HepG2 (cell line): ENCODE data around the gene VPS37B. TPM values are rescaled to one million over a fixed set of nuclear protein-coding genes. Genes with fewer than 3 reads are reported as not detected.

Experiments used
- ATF3 ChIP-seq: sonication (generic); formaldehyde crosslinking; IDR thresholded peaks from 2 replicates; pipeline ENCODE4 v1.4.0; 2020; ENCODE audit warnings: missing genetic modification reagents
- GATAD2A ChIP-seq: IDR thresholded peaks from 2 replicates; pipeline ENCODE4 v1.6.1; 2016
- HIC2 ChIP-seq: sonication (generic); formaldehyde crosslinking; IDR thresholded peaks from 2 replicates; pipeline ENCODE4 v1.9.0; 2022; ENCODE audit warnings: low read depth, missing genetic modification reagents
- LCORL ChIP-seq, 2 experiments: fragments of 450-650 bp in 1 of 2; sonication (generic) in 1 of 2; formaldehyde crosslinking in 1 of 2; IDR thresholded peaks; 2 replicates each; pipeline versions ENCODE4 v1.5.0 to v1.6.1; 2017 to 2020; ENCODE audit warnings: antibody characterized with exemption in 1 of 2, missing genetic modification reagents in 1 of 2
- MTA1 ChIP-seq: sonication (generic); formaldehyde crosslinking; IDR thresholded peaks from 2 replicates; pipeline ENCODE4 v1.4.0; 2020; ENCODE audit warnings: missing genetic modification reagents, mild to moderate bottlenecking, borderline replicate concordance
- NFE2 ChIP-seq: sonication (generic); formaldehyde crosslinking; IDR thresholded peaks from 2 replicates; pipeline ENCODE4 v1.4.0; 2020; ENCODE audit warnings: missing genetic modification reagents
- NRL ChIP-seq: sonication (generic); formaldehyde crosslinking; IDR thresholded peaks from 2 replicates; pipeline ENCODE4 v1.5.0; 2020; ENCODE audit warnings: missing genetic modification reagents, mild to moderate bottlenecking, moderate library complexity, borderline replicate concordance
- POLR2G ChIP-seq: fragments of 200-400 bp; formaldehyde crosslinking; IDR thresholded peaks from 2 replicates; pipeline ENCODE4 v1.6.1; 2018; ENCODE audit warnings: mild to moderate bottlenecking, low read depth, low read length, moderate library complexity
- XRCC5 ChIP-seq: fragments of 200-400 bp; formaldehyde crosslinking; optimal IDR thresholded peaks from 2 replicates; pipeline ENCODE3; 2017; ENCODE audit warnings: mild to moderate bottlenecking, low read length
- ZBTB21 ChIP-seq: sonication (generic); formaldehyde crosslinking; IDR thresholded peaks from 2 replicates; pipeline ENCODE4 v1.4.0; 2020; ENCODE audit warnings: missing genetic modification reagents
- ZKSCAN1 ChIP-seq: fragments of 150-350 bp; IDR thresholded peaks from 2 replicates; pipeline ENCODE4 v1.6.1; 2014; ENCODE audit warnings: low read length
- ZNF121 ChIP-seq: sonication (generic); formaldehyde crosslinking; IDR thresholded peaks from 2 replicates; pipeline ENCODE4 v1.5.0; 2020; ENCODE audit warnings: mild to moderate bottlenecking, missing genetic modification reagents
- ZNF333 ChIP-seq: sonication (generic); formaldehyde crosslinking; IDR thresholded peaks from 2 replicates; pipeline ENCODE4 v1.4.0; 2020; ENCODE audit warnings: mild to moderate bottlenecking, missing genetic modification reagents, borderline replicate concordance
- ZNF33B ChIP-seq: sonication (generic); formaldehyde crosslinking; IDR thresholded peaks from 2 replicates; pipeline ENCODE4 v1.5.1; 2020; ENCODE audit warnings: mild to moderate bottlenecking, missing genetic modification reagents
- ZNF501 ChIP-seq: sonication (generic); formaldehyde crosslinking; IDR thresholded peaks from 2 replicates; pipeline ENCODE4 v1.5.1; 2020; ENCODE audit warnings: mild to moderate bottlenecking, moderate library complexity, missing genetic modification reagents
- ZNF605 ChIP-seq: sonication (generic); formaldehyde crosslinking; IDR thresholded peaks from 2 replicates; pipeline ENCODE4 v1.8.0; 2022; ENCODE audit warnings: mild to moderate bottlenecking, missing genetic modification reagents
- ZNF639 ChIP-seq: conservative IDR thresholded peaks from 2 replicates; pipeline ENCODE4 v1.6.1; 2018; ENCODE audit warnings: missing genetic modification reagents
- ZNF660 ChIP-seq: sonication (generic); formaldehyde crosslinking; IDR thresholded peaks from 2 replicates; pipeline ENCODE4 v1.5.1; 2020; ENCODE audit warnings: mild to moderate bottlenecking, low read depth, missing genetic modification reagents, borderline replicate concordance
- ZNF703 ChIP-seq: sonication (generic); formaldehyde crosslinking; IDR thresholded peaks from 2 replicates; pipeline ENCODE4 v1.5.1; 2020; ENCODE audit warnings: missing genetic modification reagents, mild to moderate bottlenecking, moderate library complexity, borderline replicate concordance
- ZNF776 ChIP-seq: sonication (generic); formaldehyde crosslinking; IDR thresholded peaks from 2 replicates; pipeline ENCODE4 v1.4.0; 2020; ENCODE audit warnings: mild to moderate bottlenecking, missing genetic modification reagents
- polyA plus RNA-seq, 8 experiments: library from polyadenylated mRNA; depleted of rRNA in 3 of 8; stranded (reverse) in 7 of 8; unstranded in 1 of 8; fragments of >200 nt; fragmentation: Illumina TruSeq in 4 of 8; extraction: Trizol in 4 of 8; gene quantifications; 2 replicates each; pipeline versions ENCODE4 v1.2.1 to v1.2.3, GENCODE V29; 2011 to 2016; ENCODE audit warnings: low read depth in 4 of 8, missing spikeins in 1 of 8, mixed read lengths in 1 of 8; ENCODE audit not compliant: insufficient read depth in 1 of 8
- total RNA-seq, 5 experiments: library from RNA; depleted of rRNA; stranded (reverse); fragments of >200 nt; fragmentation: Illumina TruSeq; extraction: Trizol; gene quantifications; 2 replicates each; pipeline ENCODE4 v1.2.3, GENCODE V29; 2016; ENCODE audit warnings: low read depth in 1 of 5
- TF ChIP-seq, protein P1 (sequence below): sonication (generic); formaldehyde crosslinking; IDR thresholded peaks from 2 replicates; pipeline ENCODE4 v1.5.0; 2020; ENCODE audit warnings: mild to moderate bottlenecking, missing genetic modification reagents
- TF ChIP-seq, protein P2 (sequence below): sonication (generic); formaldehyde crosslinking; IDR thresholded peaks from 2 replicates; pipeline ENCODE4 v1.5.1; 2020; ENCODE audit warnings: missing genetic modification reagents, mild to moderate bottlenecking, borderline replicate concordance

VPS37B gene
- total and polyA plus RNA-seq, 2 of the 13 experiments (the other 11 are each of a cell fraction or from before 2014, with no cell fraction given), result 4.6 to 5.3 TPM

DNA sequence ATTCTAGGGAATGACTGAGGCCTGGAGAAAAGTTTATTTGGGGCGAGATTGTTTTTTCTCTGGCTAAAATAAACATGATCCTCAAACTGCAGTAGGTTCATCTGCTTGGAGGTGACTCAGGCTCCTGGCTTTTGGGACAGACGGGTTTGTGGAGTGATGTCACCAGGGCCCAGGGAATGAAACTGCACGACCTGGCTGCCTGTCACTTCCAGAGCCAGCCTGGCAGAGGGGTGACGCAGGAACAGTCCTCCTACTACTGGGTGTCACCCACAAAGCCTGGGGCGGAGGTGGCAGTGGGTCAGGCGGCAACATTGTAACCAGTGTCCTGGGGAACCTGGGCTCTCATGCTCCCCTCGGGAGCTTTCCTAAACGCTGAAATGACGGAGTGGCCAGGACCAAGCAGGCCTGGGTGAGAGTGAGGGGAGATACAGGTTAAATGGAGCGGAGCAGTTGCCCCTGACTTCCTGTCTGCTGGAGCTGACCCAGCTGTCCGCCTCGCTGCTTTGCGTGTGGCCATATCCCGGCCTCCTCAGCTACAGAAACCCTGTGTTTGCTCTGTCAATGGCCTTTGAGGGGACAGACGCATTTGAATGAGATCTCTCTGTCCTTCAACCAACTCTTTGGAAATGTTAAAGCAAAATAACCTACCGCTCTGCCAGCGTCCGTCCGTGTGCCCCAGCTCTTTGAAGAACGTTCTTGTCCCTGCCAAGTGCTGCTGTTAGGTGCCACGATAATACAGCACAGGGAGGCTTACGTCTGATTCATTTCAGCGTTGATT, 54.2 kb downstream of the VPS37B start (continued):
- TF ChIP-seq, protein P1, sequence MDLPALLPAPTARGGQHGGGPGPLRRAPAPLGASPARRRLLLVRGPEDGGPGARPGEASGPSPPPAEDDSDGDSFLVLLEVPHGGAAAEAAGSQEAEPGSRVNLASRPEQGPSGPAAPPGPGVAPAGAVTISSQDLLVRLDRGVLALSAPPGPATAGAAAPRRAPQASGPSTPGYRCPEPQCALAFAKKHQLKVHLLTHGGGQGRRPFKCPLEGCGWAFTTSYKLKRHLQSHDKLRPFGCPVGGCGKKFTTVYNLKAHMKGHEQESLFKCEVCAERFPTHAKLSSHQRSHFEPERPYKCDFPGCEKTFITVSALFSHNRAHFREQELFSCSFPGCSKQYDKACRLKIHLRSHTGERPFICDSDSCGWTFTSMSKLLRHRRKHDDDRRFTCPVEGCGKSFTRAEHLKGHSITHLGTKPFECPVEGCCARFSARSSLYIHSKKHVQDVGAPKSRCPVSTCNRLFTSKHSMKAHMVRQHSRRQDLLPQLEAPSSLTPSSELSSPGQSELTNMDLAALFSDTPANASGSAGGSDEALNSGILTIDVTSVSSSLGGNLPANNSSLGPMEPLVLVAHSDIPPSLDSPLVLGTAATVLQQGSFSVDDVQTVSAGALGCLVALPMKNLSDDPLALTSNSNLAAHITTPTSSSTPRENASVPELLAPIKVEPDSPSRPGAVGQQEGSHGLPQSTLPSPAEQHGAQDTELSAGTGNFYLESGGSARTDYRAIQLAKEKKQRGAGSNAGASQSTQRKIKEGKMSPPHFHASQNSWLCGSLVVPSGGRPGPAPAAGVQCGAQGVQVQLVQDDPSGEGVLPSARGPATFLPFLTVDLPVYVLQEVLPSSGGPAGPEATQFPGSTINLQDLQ, result 0 out of 2 replicates have a peak, but pooled peaks have one; percentile 57
- TF ChIP-seq ZNF121 (CRISPR knock-in tag) (no peak), ZNF33B (CRISPR knock-in tag) (no peak), ZNF639 (CRISPR knock-in tag) (no peak), ZNF501 (CRISPR knock-in tag) (0 out of 2 replicates have a peak, but pooled peaks have one; percentile 32), ZNF660 (CRISPR knock-in tag) (no peak), ZKSCAN1 (no peak), NRL (CRISPR knock-in tag) (peak; percentile 45; the same call in 1 of the 2 replicates), GATAD2A (CRISPR knock-in tag) (peak; percentile 22; the same call in 1 of the 2 replicates), MTA1 (CRISPR knock-in tag) (no peak), ZNF605 (0 out of 2 replicates have a peak, but pooled peaks have one; percentile 53), HIC2 (0 out of 2 replicates have a peak, but pooled peaks have one; percentile 45), NFE2 (CRISPR knock-in tag) (no peak), ZNF333 (peak; percentile 39; the same call in 1 of the 2 replicates), ZBTB21 (CRISPR knock-in tag) (0 out of 2 replicates have a peak, but pooled peaks have one; percentile 26), ZNF703 (CRISPR knock-in tag) (no peak), ATF3 (CRISPR knock-in tag) (peak; percentile 64; the same call in 1 of the 2 replicates), XRCC5 (peak; percentile 7), LCORL (IDR thresholded peaks at IDR 0.05) (no peak), LCORL (CRISPR knock-in tag; IDR thresholded peaks at IDR 0.05) (peak; percentile 49; the same call in 1 of the 2 replicates), POLR2G (peak; percentile 44; the same call in 1 of the 2 replicates), ZNF776 (CRISPR knock-in tag) (0 out of 2 replicates have a peak, but pooled peaks have one; percentile 16)
- TF ChIP-seq, protein P2, sequence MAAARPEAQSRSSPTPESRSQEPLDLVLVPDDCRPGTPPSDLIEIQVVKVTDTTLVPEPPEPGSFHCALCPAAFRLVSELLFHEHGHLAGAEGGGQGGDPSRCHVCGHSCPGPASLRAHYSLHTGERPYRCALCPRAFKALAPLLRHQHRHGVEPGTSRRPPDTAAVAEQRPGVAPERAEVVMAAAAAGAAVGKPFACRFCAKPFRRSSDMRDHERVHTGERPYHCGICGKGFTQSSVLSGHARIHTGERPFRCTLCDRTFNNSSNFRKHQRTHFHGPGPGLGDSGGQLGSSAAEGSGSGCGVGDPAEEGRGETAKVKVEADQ (CRISPR knock-in tag), result 0 out of 2 replicates have a peak, but pooled peaks have one; percentile 34
